Activated effector memory CD4-positive, alpha-beta T cell treated with anti-CD3 and anti-CD28 coated beads, Interleukin-2, amount 50 U/mL, for 16 hours (primary cell): Measurements from ENCODE around the gene AKAP1.
"Not testable (repeated sequence)": the region's sequence is repeated elsewhere in the genome, so short reads cannot be mapped to it uniquely, and the experiment has no call there.

ENCODE experiments used
- DNase-seq: peaks from one replicate; pipeline ENCODE4 v3.0.0-alpha.2; 2020

The AKAP1 gene

DNA sequence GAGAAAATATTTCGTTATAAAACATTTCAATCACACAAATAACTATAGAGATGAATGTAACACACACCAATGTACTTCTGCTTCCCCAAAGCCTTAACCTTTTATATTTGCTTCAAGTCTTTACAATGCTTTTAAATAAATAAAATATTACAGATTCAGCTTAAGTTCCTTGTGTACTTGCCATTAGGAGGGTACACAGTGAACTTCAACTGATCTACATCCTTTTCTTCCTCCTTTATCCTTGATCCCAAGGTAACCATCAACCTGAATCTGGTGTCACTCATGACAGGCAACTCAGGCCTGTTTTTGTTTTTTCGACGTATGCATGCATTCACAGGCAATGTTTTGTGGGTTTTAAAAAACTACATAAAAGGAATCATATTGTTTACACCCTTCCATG lies 9.3 kb upstream of the AKAP1 start:
- no peak for DNase-seq

- DNase-seq: no peak
These were observed 8.0 kb upstream of the AKAP1 start for GRCh38 chr17:57077000-57077399.

DNA sequence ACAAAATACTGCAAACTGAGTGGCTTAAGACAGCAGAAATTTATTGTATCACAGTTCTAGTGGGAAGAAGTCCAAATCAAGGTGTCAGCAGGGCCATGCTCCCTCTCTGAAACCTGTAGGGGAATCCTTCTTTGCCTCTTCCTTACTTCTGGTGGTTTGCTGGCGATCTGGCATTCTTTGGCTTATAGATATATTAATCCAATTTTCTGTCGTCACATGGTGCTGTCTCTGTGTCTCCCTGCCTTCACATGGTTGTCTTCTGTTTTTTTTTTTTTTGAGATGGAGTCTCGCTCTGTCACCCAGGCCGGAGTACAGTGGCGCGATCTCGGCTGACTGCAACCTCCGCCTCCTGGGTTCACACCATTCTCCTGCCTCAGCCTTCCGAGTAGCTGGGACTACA lies 6.8 kb upstream of the AKAP1 start:
- no peak for DNase-seq

- no peak for DNase-seq
These were observed 4.3 kb upstream of the AKAP1 start for GRCh38 chr17:57080718-57081117.

GRCh38 chr17:57082441-57082840 lies 2.6 kb upstream of the AKAP1 start:
- no peak for DNase-seq

DNA sequence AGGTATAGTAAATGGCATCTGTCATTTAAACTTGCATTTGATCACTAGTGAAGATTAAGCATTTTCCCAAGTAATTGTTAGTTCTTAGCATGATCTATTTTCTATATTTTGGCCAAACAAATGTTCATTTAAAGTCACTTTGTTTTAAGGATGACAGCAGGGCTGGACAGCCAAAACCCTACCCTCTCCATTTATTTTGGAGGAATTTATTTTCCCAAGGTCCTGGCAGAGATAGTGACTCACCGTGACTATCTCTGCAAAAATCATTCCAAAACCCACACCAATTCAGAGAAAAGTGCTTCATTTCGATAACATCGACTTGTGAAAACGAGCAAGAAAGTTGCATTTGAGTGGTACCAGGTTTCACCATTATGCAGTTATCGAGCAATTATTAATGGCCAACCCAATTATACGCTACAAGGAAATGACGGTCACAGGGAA lies 665 bp upstream of the AKAP1 start:
- no peak for DNase-seq

DNA sequence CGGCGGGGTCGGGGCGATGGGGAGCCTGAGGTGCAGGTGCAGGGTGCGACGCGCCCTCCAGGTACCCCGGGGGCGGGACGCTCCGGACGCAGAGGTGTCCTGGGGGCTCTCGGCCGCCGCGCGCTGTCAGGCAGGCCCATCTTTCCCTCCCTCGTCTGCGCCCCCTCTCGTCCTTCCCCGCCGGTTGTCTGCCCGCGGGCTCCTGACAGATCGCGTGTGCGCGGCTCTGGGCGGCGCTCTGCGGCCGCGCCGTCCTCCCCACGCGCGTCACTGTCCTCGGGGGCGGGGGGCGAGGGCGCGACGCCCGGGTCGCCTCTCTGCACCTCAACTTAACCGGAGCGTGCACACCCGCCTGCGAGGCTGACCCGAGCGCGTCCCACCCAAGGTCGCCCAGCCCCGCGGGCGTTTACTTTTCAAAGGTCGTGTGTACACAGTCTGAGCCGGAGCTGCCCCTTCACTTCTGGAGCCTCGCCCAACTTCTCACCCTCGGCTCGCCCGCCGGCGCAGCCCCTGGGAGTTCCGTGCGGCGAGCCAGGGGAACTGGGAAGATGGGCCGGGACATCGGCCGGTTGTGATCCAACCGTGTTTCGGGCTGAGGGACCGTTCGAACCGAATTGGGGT lies 512 bp downstream of the AKAP1 start:
- DNase-seq: peak; percentile 86

DNA sequence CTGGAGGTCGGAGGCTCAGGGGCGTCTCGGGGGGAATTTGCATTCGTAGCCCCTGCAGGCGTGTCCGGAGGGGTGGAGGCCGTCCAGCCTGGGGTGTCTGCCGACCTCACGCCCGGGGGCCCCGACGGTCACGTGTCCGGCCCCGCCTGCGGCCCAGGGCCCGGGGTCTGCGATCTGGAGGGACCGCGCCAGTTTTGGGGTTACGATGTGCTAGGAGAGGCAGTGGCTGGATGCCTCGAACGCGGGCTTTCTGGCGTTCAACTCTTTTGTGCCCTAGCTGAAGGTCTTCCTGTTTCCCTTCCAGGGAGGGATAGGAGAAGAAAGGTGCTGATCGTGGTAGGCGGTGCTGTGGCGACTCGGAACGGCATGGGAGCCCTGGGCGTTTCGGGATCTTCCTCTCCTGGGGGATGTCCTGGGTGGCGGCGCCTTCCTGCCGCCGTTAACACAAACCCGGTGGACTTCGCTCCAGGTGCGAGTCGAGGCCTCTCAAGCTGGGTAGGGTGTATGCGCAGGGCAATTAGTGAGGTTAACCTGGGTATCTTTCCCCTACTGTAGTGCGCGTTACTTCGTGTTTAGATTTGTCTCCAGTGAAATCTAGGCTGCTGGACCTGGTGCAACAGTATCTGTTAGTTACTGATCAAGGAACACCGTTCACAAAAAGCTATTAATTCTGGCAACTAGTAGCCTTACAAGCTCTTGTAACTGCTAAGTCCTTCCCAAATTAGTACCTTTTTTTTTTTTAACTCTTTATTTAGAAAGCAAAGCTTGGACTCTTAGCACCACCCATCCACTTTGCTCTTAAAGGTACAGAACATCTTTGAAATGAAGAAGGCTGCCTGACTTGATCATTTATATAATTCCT lies 1.3 kb downstream of the AKAP1 start:
- DNase-seq: peak; percentile 72

GRCh38 chr17:57088298-57088697 lies 3.3 kb downstream of the AKAP1 start:
- no peak for DNase-seq

DNA sequence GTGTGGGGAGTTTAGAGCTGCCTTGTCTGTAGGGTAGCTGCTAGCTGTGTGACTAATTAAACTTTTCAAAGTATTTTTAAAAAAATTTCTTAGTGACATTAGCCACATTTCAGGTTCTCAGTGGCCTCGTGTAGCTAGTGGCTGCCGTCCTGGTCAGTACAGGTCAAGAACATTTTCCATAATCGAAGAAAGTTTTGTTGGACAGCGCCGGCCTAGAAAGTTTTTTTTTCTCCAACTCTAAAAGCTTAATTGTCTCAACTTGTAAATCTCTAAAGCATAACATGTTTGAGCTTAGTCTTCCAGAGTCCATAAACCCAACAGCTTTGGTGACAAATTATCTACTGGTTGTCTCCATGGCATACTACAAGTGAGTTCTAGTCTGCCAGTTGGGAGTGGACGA lies 4.3 kb downstream of the AKAP1 start:
- no peak for DNase-seq

GRCh38 chr17:57090560-57091185 lies 5.6 kb downstream of the AKAP1 start:
- DNase-seq: no peak

DNA sequence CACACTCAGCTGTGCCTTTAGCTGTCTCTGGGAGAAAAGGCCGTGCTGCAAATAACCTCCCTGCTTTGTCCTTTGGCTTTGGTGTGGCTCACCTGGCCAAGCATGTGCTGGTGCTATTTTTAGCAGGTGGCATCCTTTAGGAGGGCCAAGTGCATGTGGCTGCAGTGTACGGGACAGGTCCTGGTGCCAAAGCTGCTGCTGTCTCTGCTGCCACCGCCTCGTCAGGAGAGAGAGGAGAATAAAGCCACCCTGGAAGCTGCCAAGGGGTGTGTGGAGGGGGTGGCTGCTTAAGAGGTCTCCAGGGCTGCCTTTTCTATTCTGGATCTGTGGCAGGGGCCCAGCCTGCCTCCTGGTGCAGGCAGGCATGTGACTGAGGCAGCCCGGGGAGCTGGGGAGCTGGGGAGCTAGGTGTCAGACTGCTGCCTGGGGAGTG lies 6.2 kb downstream of the AKAP1 start:
- DNase-seq: no peak

GRCh38 chr17:57092171-57092570 lies 7.1 kb downstream of the AKAP1 start:
- no peak for DNase-seq

DNA sequence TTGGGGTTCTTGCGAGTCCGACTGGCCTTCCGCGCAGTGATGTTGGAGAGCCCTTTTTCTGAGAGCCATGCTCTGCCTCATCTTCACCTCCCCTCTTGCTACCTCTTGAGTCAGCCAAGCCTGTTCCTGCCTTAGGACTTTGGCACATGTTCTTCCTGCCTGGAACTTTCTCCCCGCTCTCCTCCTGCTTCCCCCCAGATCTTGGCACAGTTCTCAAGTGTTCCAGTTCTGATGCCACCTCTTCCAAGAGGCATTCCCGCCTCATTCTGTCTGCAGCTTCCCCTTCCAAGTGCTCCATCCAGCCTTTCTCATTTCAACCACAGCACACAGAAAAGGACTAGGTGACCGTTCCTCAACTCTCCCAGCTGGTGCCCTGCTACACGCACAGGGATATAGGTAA lies 7.7 kb downstream of the AKAP1 start:
- no peak for DNase-seq

GRCh38 chr17:57096472-57097202 lies 11.6 kb downstream of the AKAP1 start:
- no peak for DNase-seq

DNA sequence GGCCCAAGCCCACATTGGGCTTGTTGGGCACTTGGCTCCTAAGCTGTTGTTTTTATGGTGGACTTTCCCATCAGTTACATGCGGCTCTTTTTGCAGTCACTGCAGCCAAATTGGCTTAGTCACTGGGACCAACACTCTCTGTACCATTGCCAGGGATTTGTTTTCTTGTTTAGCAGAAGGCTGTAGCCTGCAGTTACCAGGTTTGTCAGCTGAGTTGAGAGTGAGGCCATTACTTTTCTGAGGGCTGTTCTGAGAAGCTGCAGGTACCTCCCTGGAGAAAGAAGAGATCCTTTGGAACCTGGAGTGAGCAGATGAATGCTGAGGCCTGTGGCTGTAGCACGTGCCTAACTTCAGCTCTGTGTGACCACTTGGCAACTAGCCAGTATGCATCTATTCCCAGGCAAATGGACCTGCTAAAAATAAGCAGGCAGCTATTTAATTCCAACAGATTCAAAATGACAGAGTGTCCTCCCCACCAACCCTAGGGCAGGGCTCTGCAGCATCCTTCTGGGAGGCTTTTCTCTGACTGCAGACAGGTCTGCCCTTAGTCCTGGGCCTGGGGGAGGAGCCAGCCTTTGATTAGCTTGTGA lies 12.9 kb downstream of the AKAP1 start:
- no peak for DNase-seq

DNA sequence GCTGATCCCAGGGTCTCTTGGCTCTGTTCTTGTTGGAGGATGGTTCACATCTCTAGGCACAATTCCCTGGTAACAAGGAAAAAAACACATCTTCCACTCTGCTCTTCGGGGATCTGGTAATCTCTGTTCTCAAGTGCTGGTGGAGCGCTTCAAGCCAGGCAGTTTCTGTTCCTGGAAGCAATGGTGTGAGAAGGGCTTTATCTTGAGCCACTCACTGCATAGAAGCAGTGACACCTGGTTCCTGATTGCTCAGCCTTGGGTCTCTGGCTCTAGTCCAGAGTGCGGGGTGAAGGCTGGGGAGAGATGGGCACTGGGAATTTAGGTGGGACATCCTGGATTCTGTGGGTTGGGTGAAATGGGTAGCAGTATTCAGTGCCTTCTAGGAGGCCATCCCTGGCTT lies 14.1 kb downstream of the AKAP1 start:
- DNase-seq: no peak

GRCh38 chr17:57102122-57102521 lies 17.1 kb downstream of the AKAP1 start:
- no peak for DNase-seq

DNA sequence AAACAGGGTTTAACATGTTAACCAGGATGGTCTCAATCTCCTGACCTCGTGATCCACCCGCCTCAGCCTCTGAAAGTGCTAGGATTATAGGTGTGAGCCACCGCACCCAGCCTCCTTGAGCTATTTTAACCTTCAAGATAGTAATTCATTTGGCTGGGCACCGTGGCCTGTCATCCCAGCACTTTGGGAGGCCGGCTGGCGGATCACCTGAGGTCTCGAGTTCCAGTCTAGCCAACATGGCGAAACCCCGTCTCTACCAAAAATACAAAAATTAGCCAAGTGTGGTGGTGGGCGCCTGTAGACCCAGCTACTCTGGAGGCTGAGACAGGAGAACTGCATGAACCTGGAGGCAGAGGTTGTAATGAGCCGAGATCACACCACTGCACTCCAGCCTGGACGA lies 17.6 kb downstream of the AKAP1 start:
- not testable (repeated sequence) for DNase-seq

DNA sequence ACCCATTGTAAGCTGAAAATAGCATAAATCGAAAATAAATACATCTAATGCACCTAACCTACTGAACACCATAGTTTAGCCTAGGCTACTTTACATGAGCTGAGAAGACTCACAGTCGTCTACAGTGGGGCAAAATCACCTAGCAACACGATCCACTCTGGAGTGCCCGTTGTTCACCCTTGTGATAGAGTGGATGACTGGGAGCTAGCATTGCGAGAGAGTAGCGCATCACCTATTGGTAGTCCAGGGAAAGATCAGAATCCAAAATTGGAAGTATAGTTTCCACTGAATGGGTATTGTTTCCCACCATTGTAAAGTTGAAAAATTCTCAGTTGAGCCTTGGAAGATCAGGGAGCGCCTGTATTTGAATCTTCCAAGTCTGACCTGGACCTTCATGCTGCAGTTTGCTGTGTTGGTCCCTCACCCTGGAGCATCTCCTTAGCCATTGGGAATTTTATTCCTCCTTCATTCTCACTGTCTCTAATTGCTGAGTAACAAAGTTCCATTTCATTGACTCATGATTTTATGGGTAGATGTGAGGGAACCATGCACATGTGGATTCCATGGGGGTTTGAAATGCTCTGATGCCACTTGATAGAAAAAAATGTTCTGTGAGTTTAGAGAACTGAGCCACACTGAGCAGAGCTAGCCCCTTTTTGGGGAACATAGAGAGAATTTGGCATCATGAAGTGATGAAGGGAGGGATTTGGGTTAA lies 19.6 kb downstream of the AKAP1 start:
- DNase-seq: no peak

- no peak for DNase-seq
These were observed 20.5 kb downstream of the AKAP1 start for GRCh38 chr17:57105591-57105990.
